Adipocyte (in vitro differentiated cells): Measurements from ENCODE around the gene ZDHHC4.

Experiments
- DNase-seq: peaks from one replicate; pipeline ENCODE4 v3.0.0-alpha.2; 2015; ENCODE audit warnings: low read depth
- H3K27me3 ChIP-seq: replicated peaks from 2 replicates; pipeline ENCODE4 v1.7.0; 2013; ENCODE audit warnings: mild to moderate bottlenecking, low read length, moderate library complexity; ENCODE audit not compliant: control insufficient read depth, insufficient read depth
- H3K36me3 ChIP-seq: 2 replicates; pipeline ENCODE4 v1.7.0; 2013; ENCODE audit warnings: low read length, mild to moderate bottlenecking, moderate library complexity; ENCODE audit not compliant: control insufficient read depth, insufficient read depth, severe bottlenecking
- H3K4me1 ChIP-seq: 2 replicates; pipeline ENCODE4 v1.7.0; 2013; ENCODE audit warnings: mild to moderate bottlenecking, low read length, moderate library complexity; ENCODE audit not compliant: control insufficient read depth, insufficient read depth
- H3K4me3 ChIP-seq: 2 replicates; pipeline ENCODE4 v1.7.0; 2013; ENCODE audit warnings: mild to moderate bottlenecking, low read length, moderate library complexity
- H3K9ac ChIP-seq: 2 replicates; pipeline ENCODE4 v1.7.0; 2013; ENCODE audit warnings: mild to moderate bottlenecking, low read length, moderate library complexity
- H3K9me3 ChIP-seq: 2 replicates; pipeline ENCODE4 v1.7.0; 2013; ENCODE audit warnings: mild to moderate bottlenecking, low read length, moderate library complexity; ENCODE audit not compliant: control insufficient read depth

The ZDHHC4 gene

GRCh38 chr7:6577369-6578113 lies at the start of gene ZDHHC4:
ZDHHC4 (plus strand) TSS chr7:6577454; CDS start chr7:6580562, 3,108 bp downstream.
- Histone ChIP-seq H3K36me3 (peaks cover 24% of the 10 kb centered on the region), H3K9me3 (no peaks in the 10 kb centered on the region), H3K4me3 (peak within 1 kb of the TSS; percentile 87), H3K4me1 (peaks cover 3% of the 10 kb centered on the region), H3K9ac (peak within 1 kb of the TSS; percentile 95), H3K27me3 (no peaks in the 10 kb centered on the region)
- peak; percentile 94 for DNase-seq

- peaks cover 59% of the 10 kb centered on the region for H3K27me3 ChIP-seq
- no peaks in the 10 kb centered on the region for H3K4me1 ChIP-seq
- no peaks in the 10 kb centered on the region for H3K36me3 ChIP-seq
- no peak overlapping the region for H3K4me3 ChIP-seq
- DNase-seq: no peak
- H3K9me3 ChIP-seq: no peaks in the 10 kb centered on the region
- no peak overlapping the region for H3K9ac ChIP-seq
Observed at GRCh38 chr7:6528401-6529130, 48.7 kb upstream of the ZDHHC4 start.

GRCh38 chr7:6529643-6530042 lies 47.6 kb upstream of the ZDHHC4 start:
- Histone ChIP-seq H3K9ac (no peak overlapping the region), H3K4me1 (no peaks in the 10 kb centered on the region), H3K27me3 (peaks cover 61% of the 10 kb centered on the region)

GRCh38 chr7:6530626-6531491 lies 46.4 kb upstream of the ZDHHC4 start:
- no peaks in the 10 kb centered on the region for H3K4me1 ChIP-seq
- H3K9ac ChIP-seq: no peak overlapping the region
- peak; percentile 7 for DNase-seq
- no peaks in the 10 kb centered on the region for H3K9me3 ChIP-seq
- no peaks in the 10 kb centered on the region for H3K36me3 ChIP-seq
- H3K27me3 ChIP-seq: peaks cover 63% of the 10 kb centered on the region
- H3K4me3 ChIP-seq: no peak overlapping the region

More at GRCh38 chr7:6529643-6530042, 47.6 kb upstream of the ZDHHC4 start:
- DNase-seq: no peak
- H3K36me3 ChIP-seq: no peaks in the 10 kb centered on the region
- no peaks in the 10 kb centered on the region for H3K9me3 ChIP-seq
- no peak overlapping the region for H3K4me3 ChIP-seq

- Histone ChIP-seq H3K4me1 (no peaks in the 10 kb centered on the region), H3K36me3 (no peaks in the 10 kb centered on the region), H3K9ac (no peak overlapping the region), H3K9me3 (no peaks in the 10 kb centered on the region), H3K27me3 (peaks cover 62% of the 10 kb centered on the region), H3K4me3 (no peak overlapping the region)
- no peak for DNase-seq
Observed at GRCh38 chr7:6531492-6532279, 45.6 kb upstream of the ZDHHC4 start.

DNA sequence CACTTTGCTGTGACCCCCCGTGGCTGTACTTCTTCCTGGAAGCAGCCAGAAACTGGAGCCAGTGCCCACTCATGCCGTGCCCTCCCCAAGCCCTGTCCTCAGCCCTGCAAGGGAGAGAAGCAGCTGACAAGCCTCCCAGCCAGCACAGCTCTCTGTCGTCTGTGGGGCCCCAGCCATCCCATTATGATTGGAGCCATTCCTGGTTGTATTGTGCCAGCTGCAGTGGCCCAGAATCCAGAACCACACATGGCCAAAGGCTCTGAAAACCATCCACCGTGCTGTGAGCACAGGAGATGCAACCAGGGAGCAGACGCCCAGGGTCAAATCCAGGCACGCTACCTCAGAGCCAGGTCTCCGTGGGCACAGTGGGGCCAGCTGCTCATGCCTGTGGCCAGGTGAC lies 44.7 kb upstream of the ZDHHC4 start:
- Histone ChIP-seq H3K9me3 (no peaks in the 10 kb centered on the region), H3K27me3 (peaks cover 54% of the 10 kb centered on the region), H3K4me1 (no peaks in the 10 kb centered on the region), H3K9ac (no peak overlapping the region), H3K36me3 (no peaks in the 10 kb centered on the region), H3K4me3 (no peak overlapping the region)
- no peak for DNase-seq

GRCh38 chr7:6533893-6534495 lies 43.3 kb upstream of the ZDHHC4 start:
- Histone ChIP-seq H3K4me1 (no peaks in the 10 kb centered on the region), H3K27me3 (peaks cover 49% of the 10 kb centered on the region), H3K4me3 (no peak overlapping the region), H3K9ac (no peak overlapping the region), H3K9me3 (no peaks in the 10 kb centered on the region), H3K36me3 (no peaks in the 10 kb centered on the region)
- no peak for DNase-seq

GRCh38 chr7:6536262-6537260 lies 40.7 kb upstream of the ZDHHC4 start:
- Histone ChIP-seq H3K9me3 (no peaks in the 10 kb centered on the region), H3K4me3 (no peak overlapping the region), H3K27me3 (peaks cover 52% of the 10 kb centered on the region), H3K36me3 (no peaks in the 10 kb centered on the region), H3K9ac (no peak overlapping the region), H3K4me1 (no peaks in the 10 kb centered on the region)
- DNase-seq: peak; percentile 32

- Histone ChIP-seq H3K4me1 (no peaks in the 10 kb centered on the region), H3K27me3 (peaks cover 35% of the 10 kb centered on the region), H3K9ac (no peak overlapping the region), H3K9me3 (no peaks in the 10 kb centered on the region), H3K36me3 (no peaks in the 10 kb centered on the region), H3K4me3 (no peak overlapping the region)
- no peak for DNase-seq
Observed at GRCh38 chr7:6542368-6542767, 34.9 kb upstream of the ZDHHC4 start.
